HCT116 (cell line): Measurements from ENCODE around the gene LIPH. TPM values are rescaled to one million over a fixed set of nuclear protein-coding genes. Genes with fewer than 3 reads are reported as not detected.

Experiments used
- ATAC-seq: fragments of 200-7000 bp; cut with Tn5 transposase; 2 replicates; pipeline ENCODE4 v1.9.1; 2020; ENCODE audit warnings: mild to moderate bottlenecking, moderate library complexity
- BruUV-seq: library from RNA; stranded (reverse); fragments of 400-500 nt; replicated peaks from 2 replicates; lab custom pipeline; 2021; lab: Mats Ljungman, UMichigan
- CTCF ChIA-PET: fragments of 300-600 bp; sonication (Branson Sonifier 250); formaldehyde crosslinking; loops from one replicate; lab custom pipeline; 2021; ENCODE audit warnings: antibody characterized with exemption; lab: Charles Lee
- POLR2A ChIA-PET: fragments of 300-600, 350-600 bp; sonication (Branson Sonifier 250); formaldehyde crosslinking; loops from one replicate; lab custom pipeline; 2021; ENCODE audit warnings: antibody characterized with exemption; lab: Charles Lee
- RAD21 ChIA-PET, 2 experiments: fragments of 300-600 bp; sonication (Branson Sonifier 250); formaldehyde crosslinking; loops; one replicate each; lab custom pipeline; 2023; ENCODE audit warnings: low total read pairs in 2 of 2; ENCODE audit not compliant: uncharacterized antibody in 2 of 2, unreplicated experiment in 2 of 2, low non-redundant PET in 1 of 2; lab: Charles Lee
- DNase-seq: peaks from one replicate; pipeline ENCODE4 v3.0.0-alpha.2; 2010; ENCODE audit warnings: low read depth, low spot score
- H2AFZ ChIP-seq: fragments of 200-600 bp; shearing (Covaris generic), sonication (generic); 2 replicates; pipeline ENCODE4 v1.6.1; 2017; ENCODE audit warnings: low read depth, mixed run types, mixed read lengths, antibody characterized with exemption, low read length; ENCODE audit not compliant: poor library complexity, severe bottlenecking
- H3K27ac ChIP-seq: 2 replicates; pipeline ENCODE4 v1.5.1; 2012; ENCODE audit warnings: low read depth, low read length
- H3K27me3 ChIP-seq: fragments of 200-600 bp; sonication (generic); 2 replicates; pipeline ENCODE4 v1.6.1; 2016; ENCODE audit warnings: mixed run types, low read length, mixed read lengths; ENCODE audit not compliant: insufficient read depth
- H3K36me3 ChIP-seq, 2 experiments: fragments of 200-500 bp in 1 of 2; fragments of 200-600 bp in 1 of 2; sonication (Bioruptor generic) in 1 of 2; sonication (generic) in 1 of 2; 2 replicates each; pipeline versions ENCODE4 v1.5.1 to v1.6.1; 2014 to 2016; ENCODE audit warnings: low read length in 2 of 2, inconsistent platforms in 1 of 2, mixed read lengths in 1 of 2, mixed run types in 1 of 2; ENCODE audit not compliant: insufficient read depth in 2 of 2, control insufficient read depth in 1 of 2
- H3K4me1 ChIP-seq, 2 experiments: fragments of 200-600 bp in 1 of 2; sonication (generic) in 1 of 2; 2 replicates each; pipeline versions ENCODE4 v1.5.1 to v1.6.1; 2012 to 2017; ENCODE audit warnings: low read length in 2 of 2, inconsistent platforms in 1 of 2, mild to moderate bottlenecking in 1 of 2, mixed read lengths in 1 of 2, mixed run types in 1 of 2, moderate library complexity in 1 of 2; ENCODE audit not compliant: insufficient read depth in 2 of 2, control insufficient read depth in 1 of 2
- H3K4me2 ChIP-seq: fragments of 200-600 bp; sonication (generic); 2 replicates; pipeline ENCODE4 v1.6.1; 2017; ENCODE audit warnings: mixed run types, low read length, mixed read lengths
- H3K4me3 ChIP-seq, 2 experiments: fragments of 200-600 bp in 1 of 2; sonication (generic) in 1 of 2; replicated peaks in 1 of 2; 2 replicates each; pipeline ENCODE4 v1.5.1; 2011 to 2016; ENCODE audit warnings: low read length in 2 of 2, control low read depth in 1 of 2, low read depth in 1 of 2, mild to moderate bottlenecking in 1 of 2, mixed read lengths in 1 of 2, mixed run types in 1 of 2
- H3K79me2 ChIP-seq: fragments of 200-600 bp; sonication (generic); 2 replicates; pipeline ENCODE4 v1.6.1; 2017; ENCODE audit warnings: mild to moderate bottlenecking, mixed run types, low read length, moderate library complexity, mixed read lengths; ENCODE audit not compliant: insufficient read depth
- H3K9ac ChIP-seq: fragments of 200-600 bp; sonication (generic); 2 replicates; pipeline ENCODE4 v1.6.1; 2016; ENCODE audit warnings: low read length, mixed read lengths
- H3K9me2 ChIP-seq: fragments of 200-600 bp; sonication (generic), shearing (Covaris generic); 2 replicates; pipeline ENCODE4 v1.6.1; 2017; ENCODE audit warnings: mixed run types, mild to moderate bottlenecking, moderate library complexity; ENCODE audit not compliant: insufficient read depth
- H3K9me3 ChIP-seq, 2 experiments: fragments of 200-500 bp in 1 of 2; fragments of 200-600 bp in 1 of 2; sonication (Bioruptor generic) in 1 of 2; sonication (generic) in 1 of 2; 2 replicates each; pipeline ENCODE4 v1.6.1; 2014 to 2017; ENCODE audit warnings: low read length in 2 of 2, mixed read lengths in 2 of 2, inconsistent platforms in 1 of 2, low read depth in 1 of 2, mild to moderate bottlenecking in 1 of 2, mixed run types in 1 of 2, moderate library complexity in 1 of 2; ENCODE audit not compliant: control insufficient read depth in 1 of 2, insufficient read depth in 1 of 2
- H4K20me1 ChIP-seq: fragments of 200-600 bp; sonication (generic), shearing (Covaris generic); 2 replicates; pipeline ENCODE4 v1.6.1; 2017; ENCODE audit warnings: mixed run types, mild to moderate bottlenecking, moderate library complexity; ENCODE audit not compliant: insufficient read depth
- CBX3 ChIP-seq: IDR thresholded peaks from 2 replicates; pipeline ENCODE4 v1.6.1; 2012; ENCODE audit warnings: low read depth
- ELF1 ChIP-seq: IDR thresholded peaks from 2 replicates; pipeline ENCODE4 v1.6.1; 2012; ENCODE audit warnings: low read depth, borderline replicate concordance
- EZH2phosphoT487 ChIP-seq: fragments of 200-600 bp; IDR thresholded peaks from 2 replicates; pipeline ENCODE4 v1.6.1; 2018; ENCODE audit warnings: antibody characterized with exemption, borderline replicate concordance
- FOSL1 ChIP-seq: IDR thresholded peaks from 2 replicates; pipeline ENCODE4 v1.6.1; 2012; ENCODE audit warnings: low read depth
- RAD21 ChIP-seq: IDR thresholded peaks from 2 replicates; pipeline ENCODE4 v1.6.1; 2012; ENCODE audit warnings: low read depth, mild to moderate bottlenecking
- SRF ChIP-seq: IDR thresholded peaks from 2 replicates; pipeline ENCODE4 v1.6.1; 2012; ENCODE audit warnings: low read depth
- TCF7L2 ChIP-seq: IDR thresholded peaks from 2 replicates; pipeline ENCODE4 v1.7.0; 2011; ENCODE audit warnings: borderline replicate concordance, inconsistent platforms; ENCODE audit not compliant: insufficient read depth, insufficient read length; ENCODE audit errors: extremely low read depth
- YY1 ChIP-seq: IDR thresholded peaks from 2 replicates; pipeline ENCODE4 v1.6.1; 2011; ENCODE audit warnings: low read length, low read depth, moderate library complexity, mild to moderate bottlenecking; ENCODE audit not compliant: insufficient replicate concordance; ENCODE audit errors: extremely low read depth
- intact Hi-C: fragments of 100-400 bp; cut with micrococcal nuclease; formaldehyde crosslinking; loops from 2 replicates; pipeline ENCODE4 v1.10.0; 2022
- total RNA-seq: library from RNA; stranded (reverse); gene quantifications from one replicate; pipeline ENCODE4 v1.2.1, GENCODE V29; 2021; ENCODE audit not compliant: unreplicated experiment

The LIPH gene
- total RNA-seq, 1 experiment from 2014 or later, result 13.7 TPM

DNA sequence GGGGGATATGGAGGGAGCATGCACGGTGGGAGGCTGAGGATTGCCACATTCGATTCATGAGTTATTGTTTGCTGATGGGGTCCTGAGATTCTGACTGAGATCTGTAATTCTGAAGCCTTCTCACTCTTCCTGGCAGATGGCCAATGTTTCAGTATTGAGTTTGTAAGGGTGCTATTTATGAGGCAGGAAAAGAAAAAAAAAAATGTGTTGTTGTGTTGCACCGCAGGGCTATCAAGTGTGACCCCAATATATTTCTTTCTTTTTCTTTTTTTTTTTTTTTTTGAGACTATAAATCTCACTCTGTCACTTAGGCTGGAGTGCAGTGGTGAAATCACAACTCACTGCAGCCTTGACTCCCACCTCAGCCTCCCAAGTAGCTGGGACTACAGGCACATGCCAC is 30.5 kb upstream of the LIPH start:
- no peak overlapping the region for H3K9ac ChIP-seq
- RAD21 ChIA-PET, result no interaction called here
- no peak overlapping the region for H3K27ac ChIP-seq
- H3K79me2 ChIP-seq, result peaks cover 12% of the 10 kb centered on the region
- CTCF ChIA-PET, result no interaction called here
- no peak overlapping the region for H3K4me3 ChIP-seq
- H3K9me2 ChIP-seq, result no peaks in the 10 kb centered on the region
- H3K4me2 ChIP-seq, result no peak overlapping the region
- no peaks in the 10 kb centered on the region for H3K9me3 ChIP-seq
- no TSS peak for BruUV-seq
- TF ChIP-seq YY1, result no peak
- TF ChIP-seq ELF1, result no peak
- TF ChIP-seq CBX3, result no peak
- no peak for TF ChIP-seq RAD21
- no peak for TF ChIP-seq SRF
- no peaks in the 10 kb centered on the region for H4K20me1 ChIP-seq
- no peaks in the 10 kb centered on the region for H3K36me3 ChIP-seq
- no peak overlapping the region for H2AFZ ChIP-seq
- no peaks in the 10 kb centered on the region for H3K27me3 ChIP-seq
- intact Hi-C loops, result no loop called here
- peaks cover 4 to 20% of the 10 kb centered on the region in 2 experiments; a peak in 3 of 4 replicates for H3K4me1 ChIP-seq
- POLR2A ChIA-PET, result no interaction called here
- DNase-seq, result no peak
- ATAC-seq, result no peak

DNA sequence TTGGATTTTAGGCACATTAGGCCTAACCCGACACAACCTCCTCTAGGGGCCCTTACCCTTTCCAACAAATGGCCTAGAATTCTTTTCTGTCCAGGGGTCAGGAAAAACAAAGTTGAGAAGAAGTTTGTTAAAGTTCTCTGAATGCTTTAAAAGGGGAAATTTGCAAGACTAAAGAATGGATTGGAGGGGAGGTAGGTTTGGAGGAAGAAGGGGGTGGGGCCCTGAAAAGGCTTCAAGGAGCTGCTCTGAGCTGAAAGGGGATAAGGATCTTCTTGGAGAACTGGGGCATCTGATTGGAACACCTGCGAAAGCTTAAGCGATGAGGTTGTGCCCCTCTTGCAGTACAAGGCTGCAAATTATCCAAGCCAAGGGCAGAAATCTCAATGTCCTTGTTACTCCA is 29.8 kb upstream of the LIPH start:
- intact Hi-C loops, result no loop called here
- DNase-seq (no peak), ATAC-seq (no peak)
- Histone ChIP-seq H3K27ac (no peak overlapping the region), H4K20me1 (no peaks in the 10 kb centered on the region), H3K9me3 (no peaks in the 10 kb centered on the region), H2AFZ (no peak overlapping the region), H3K4me3 (no peak overlapping the region), H3K9ac (no peak overlapping the region), H3K36me3 (no peaks in the 10 kb centered on the region), H3K27me3 (no peaks in the 10 kb centered on the region), H3K4me1 (peaks cover 4 to 18% of the 10 kb centered on the region in 2 experiments; a peak in 3 of 4 replicates), H3K79me2 (peaks cover 9% of the 10 kb centered on the region), H3K9me2 (no peaks in the 10 kb centered on the region), H3K4me2 (no peak overlapping the region)
- POLR2A ChIA-PET, result no interaction called here
- CTCF ChIA-PET, result interaction anchor here (1.2 kb wide), 1 partner anchor 23 kb away, joined by 4 read pairs; no protein-coding TSS in a partner anchor
- TF ChIP-seq CBX3, result no peak
- TF ChIP-seq EZH2phosphoT487, result no peak
- no peak for TF ChIP-seq RAD21
- TF ChIP-seq YY1, result no peak
- no peak for TF ChIP-seq TCF7L2
- TF ChIP-seq FOSL1, result no peak
- RAD21 ChIA-PET, result no interaction called here
- no TSS peak for BruUV-seq
